SU-DHL-6 (cell line): Measurements from ENCODE around the gene GMDS.

ENCODE experiments used
- H2AFZ ChIP-seq: fragments of 200-600 bp; sonication (generic); 2 replicates; pipeline ENCODE4 v1.6.1; 2014; ENCODE audit warnings: low read depth, mild to moderate bottlenecking, moderate library complexity, mixed read lengths, antibody characterized with exemption, low read length; ENCODE audit not compliant: severe bottlenecking
- H3F3A ChIP-seq: fragments of 200-600 bp; shearing (Covaris generic); 2 replicates; pipeline ENCODE4 v1.6.0; 2016; ENCODE audit warnings: antibody characterized with exemption, mild to moderate bottlenecking; ENCODE audit not compliant: insufficient read depth
- H3K27ac ChIP-seq: fragments of 200-600 bp; sonication (generic); 2 replicates; pipeline ENCODE4 v1.5.1; 2016; ENCODE audit warnings: low read depth, mild to moderate bottlenecking, low read length, moderate library complexity, mixed read lengths
- H3K27me3 ChIP-seq: fragments of 200-600 bp; sonication (generic), shearing (Covaris generic); 2 replicates; pipeline ENCODE4 v1.6.0; 2014; ENCODE audit warnings: mild to moderate bottlenecking, low read length
- H3K36me3 ChIP-seq: fragments of 200-600 bp; sonication (generic); 2 replicates; pipeline ENCODE4 v1.6.1; 2014; ENCODE audit warnings: mild to moderate bottlenecking, low read length, mixed read lengths
- H3K4me2 ChIP-seq: fragments of 300-600, 200-600 bp; shearing (Covaris generic), sonication (generic); 2 replicates; pipeline ENCODE4 v1.6.0; 2014; ENCODE audit warnings: low read length, low read depth, mild to moderate bottlenecking; ENCODE audit not compliant: poor library complexity, severe bottlenecking
- H3K4me3 ChIP-seq: fragments of 200-600 bp; sonication (generic); 2 replicates; pipeline ENCODE4 v1.5.1; 2014; ENCODE audit warnings: antibody characterized with exemption, low read length, mild to moderate bottlenecking, mixed read lengths; ENCODE audit not compliant: insufficient read depth, poor library complexity, severe bottlenecking
- H3K79me2 ChIP-seq: fragments of 200-600 bp; sonication (generic); 2 replicates; pipeline ENCODE4 v1.6.1; 2014; ENCODE audit warnings: mild to moderate bottlenecking, low read length, moderate library complexity; ENCODE audit not compliant: insufficient read depth
- H3K9ac ChIP-seq: fragments of 200-600 bp; sonication (generic); 2 replicates; pipeline ENCODE4 v1.7.0; 2014; ENCODE audit warnings: mild to moderate bottlenecking, low read length
- H3K9me2 ChIP-seq: fragments of 200-600 bp; sonication (generic); replicated peaks from 2 replicates; pipeline ENCODE4 v1.6.1; 2014; ENCODE audit warnings: low read length; ENCODE audit not compliant: insufficient read depth
- H3K9me3 ChIP-seq: fragments of 200-600 bp; sonication (generic); 2 replicates; pipeline ENCODE4 v1.6.1; 2014; ENCODE audit warnings: low read length, mixed read lengths; ENCODE audit not compliant: insufficient read depth
- H4K20me1 ChIP-seq: fragments of 200-600 bp; sonication (generic); 2 replicates; pipeline ENCODE4 v1.6.1; 2014; ENCODE audit warnings: low read depth, mild to moderate bottlenecking, antibody characterized with exemption, low read length, moderate library complexity, mixed read lengths
- CTCF ChIP-seq: fragments of 200-600 bp; sonication (generic); IDR thresholded peaks from one replicate; pipeline ENCODE4 v1.5.1; 2017; ENCODE audit warnings: antibody characterized with exemption, mild to moderate bottlenecking, low read length, moderate library complexity; ENCODE audit not compliant: insufficient read depth, poor library complexity, severe bottlenecking
- EZH2phosphoT487 ChIP-seq: fragments of 200-600 bp; sonication (generic), shearing (Covaris generic); conservative IDR thresholded peaks from 2 replicates; pipeline ENCODE4 v1.6.1; 2018; ENCODE audit warnings: mild to moderate bottlenecking, antibody characterized with exemption, low read length, moderate library complexity, mixed read lengths

Gene GMDS

GRCh38 chr6:1871724-1872315 lies 373.6 kb downstream of the GMDS start:
- Histone ChIP-seq H3K4me3 (no peak overlapping the region), H2AFZ (no peak overlapping the region), H3K27ac (peak overlapping the region; percentile 94), H3K9me3 (no peaks in the 10 kb centered on the region), H3K79me2 (no peaks in the 10 kb centered on the region), H3K36me3 (no peaks in the 10 kb centered on the region), H4K20me1 (no peaks in the 10 kb centered on the region), H3F3A (peaks cover 46% of the 10 kb centered on the region), H3K27me3 (no peaks in the 10 kb centered on the region), H3K9ac (peak overlapping the region; percentile 60), H3K9me2 (no peaks in the 10 kb centered on the region), H3K4me2 (peak overlapping the region; percentile 78)
- no peak for TF ChIP-seq CTCF
- no peak for TF ChIP-seq EZH2phosphoT487

GRCh38 chr6:1870932-1871331 lies 374.5 kb downstream of the GMDS start:
- no peaks in the 10 kb centered on the region for H3K79me2 ChIP-seq
- peak overlapping the region; percentile 78 for H3K4me2 ChIP-seq
- no peak for TF ChIP-seq CTCF
- TF ChIP-seq EZH2phosphoT487, result no peak
- no peaks in the 10 kb centered on the region for H3K9me2 ChIP-seq
- H2AFZ ChIP-seq, result no peak overlapping the region
- H3K27ac ChIP-seq, result peak overlapping the region; percentile 94
- no peaks in the 10 kb centered on the region for H3K36me3 ChIP-seq
- peak overlapping the region; percentile 28 for H3K4me3 ChIP-seq
- no peaks in the 10 kb centered on the region for H4K20me1 ChIP-seq
- H3K9ac ChIP-seq, result peak overlapping the region; percentile 60
- no peaks in the 10 kb centered on the region for H3K9me3 ChIP-seq
- no peaks in the 10 kb centered on the region for H3K27me3 ChIP-seq
- H3F3A ChIP-seq, result peaks cover 51% of the 10 kb centered on the region

GRCh38 chr6:1870251-1870650 lies 375.2 kb downstream of the GMDS start:
- H3K27me3 ChIP-seq, result no peaks in the 10 kb centered on the region
- no peak for TF ChIP-seq CTCF
- no peak for TF ChIP-seq EZH2phosphoT487
- H3K4me2 ChIP-seq, result peak overlapping the region; percentile 78
- H4K20me1 ChIP-seq, result no peaks in the 10 kb centered on the region
- H3K4me3 ChIP-seq, result peak overlapping the region; percentile 30
- H3F3A ChIP-seq, result peaks cover 56% of the 10 kb centered on the region
- no peak overlapping the region for H2AFZ ChIP-seq
- H3K79me2 ChIP-seq, result no peaks in the 10 kb centered on the region
- peak overlapping the region; percentile 60 for H3K9ac ChIP-seq
- no peaks in the 10 kb centered on the region for H3K9me2 ChIP-seq
- peak overlapping the region; percentile 94 for H3K27ac ChIP-seq
- H3K9me3 ChIP-seq, result no peaks in the 10 kb centered on the region
- no peaks in the 10 kb centered on the region for H3K36me3 ChIP-seq
